HG03442 (cell line): Measurements from ENCODE around the gene COL23A1.
"Not testable (repeated sequence)": the region's sequence is repeated elsewhere in the genome, so short reads cannot be mapped to it uniquely, and the experiment has no call there.

Source experiments
- ATAC-seq: cut with Tn5 transposase; IDR thresholded peaks from one replicate; pipeline ENCODE4 v1.9.1; 2021; ENCODE audit warnings: mild to moderate bottlenecking, moderate library complexity; ENCODE audit not compliant: unreplicated experiment

COL23A1 gene

GRCh38 chr5:178385496-178385890 lies 204.7 kb downstream of the COL23A1 start:
- no peak for ATAC-seq

DNA sequence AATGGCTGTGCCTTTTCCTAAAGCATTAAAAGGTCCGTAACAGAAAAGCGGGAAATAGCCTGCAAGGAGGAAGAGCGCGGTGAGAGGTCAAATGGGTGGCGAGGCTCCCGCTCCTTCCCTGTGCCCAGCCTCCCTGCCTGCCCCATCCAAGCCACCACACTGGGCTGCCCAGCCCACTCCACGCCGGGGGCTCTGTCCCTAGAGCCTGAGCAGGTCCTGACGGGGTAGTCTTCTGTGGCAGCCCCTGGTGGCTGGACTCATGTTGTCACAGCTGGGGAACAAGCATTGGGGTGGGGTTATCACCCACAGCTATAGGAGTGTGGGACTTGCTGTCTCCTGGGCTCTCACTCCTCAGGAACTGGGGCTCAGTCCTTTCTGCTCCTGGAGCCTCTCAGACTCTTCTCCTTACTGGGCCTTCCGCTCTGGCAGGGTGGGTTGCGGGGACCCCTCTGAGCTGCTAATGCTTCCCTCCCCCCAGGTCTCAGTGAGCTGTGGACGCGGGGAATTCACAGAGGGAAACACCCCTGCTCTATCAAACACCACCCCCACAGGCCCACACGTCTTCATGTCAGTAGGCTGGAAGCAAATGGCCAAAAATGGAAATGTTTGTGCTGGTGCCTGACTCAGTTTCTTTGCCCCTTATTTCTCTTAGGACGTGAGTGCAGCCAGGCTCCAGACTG lies 205.2 kb downstream of the COL23A1 start:
- no peak for ATAC-seq

- ATAC-seq: no peak
Measured at GRCh38 chr5:178383919-178384815, 206.0 kb downstream of the COL23A1 start.

GRCh38 chr5:178383301-178383918 lies 206.8 kb downstream of the COL23A1 start:
- no peak for ATAC-seq

- ATAC-seq: no peak
Measured at GRCh38 chr5:178382754-178383164, 207.4 kb downstream of the COL23A1 start.

- no peak for ATAC-seq
Measured at GRCh38 chr5:178381921-178382695, 208.1 kb downstream of the COL23A1 start.

DNA sequence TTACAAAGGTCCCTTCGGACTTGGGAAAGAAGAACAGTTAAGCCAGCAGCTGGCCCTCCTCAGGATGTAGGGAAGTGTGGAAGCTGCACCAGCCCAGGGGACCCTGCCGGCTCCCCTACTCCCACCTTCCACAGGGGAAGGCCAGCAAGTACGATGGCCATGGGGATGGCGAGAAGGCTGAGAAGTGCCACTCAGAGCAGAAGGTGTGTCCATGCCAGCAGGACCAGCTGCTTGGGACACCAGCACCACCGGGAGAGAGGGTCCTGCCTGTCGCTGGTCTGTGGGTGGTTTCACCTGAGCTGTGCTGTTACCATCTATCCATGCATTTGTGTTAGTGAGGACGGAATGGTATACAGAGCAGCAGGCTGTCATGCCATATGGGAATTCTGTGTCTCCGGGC lies 209.0 kb downstream of the COL23A1 start:
- no peak for ATAC-seq

GRCh38 chr5:178380541-178381074 lies 209.6 kb downstream of the COL23A1 start:
- no peak for ATAC-seq

GRCh38 chr5:178380086-178380485 lies 210.1 kb downstream of the COL23A1 start:
- ATAC-seq: no peak

DNA sequence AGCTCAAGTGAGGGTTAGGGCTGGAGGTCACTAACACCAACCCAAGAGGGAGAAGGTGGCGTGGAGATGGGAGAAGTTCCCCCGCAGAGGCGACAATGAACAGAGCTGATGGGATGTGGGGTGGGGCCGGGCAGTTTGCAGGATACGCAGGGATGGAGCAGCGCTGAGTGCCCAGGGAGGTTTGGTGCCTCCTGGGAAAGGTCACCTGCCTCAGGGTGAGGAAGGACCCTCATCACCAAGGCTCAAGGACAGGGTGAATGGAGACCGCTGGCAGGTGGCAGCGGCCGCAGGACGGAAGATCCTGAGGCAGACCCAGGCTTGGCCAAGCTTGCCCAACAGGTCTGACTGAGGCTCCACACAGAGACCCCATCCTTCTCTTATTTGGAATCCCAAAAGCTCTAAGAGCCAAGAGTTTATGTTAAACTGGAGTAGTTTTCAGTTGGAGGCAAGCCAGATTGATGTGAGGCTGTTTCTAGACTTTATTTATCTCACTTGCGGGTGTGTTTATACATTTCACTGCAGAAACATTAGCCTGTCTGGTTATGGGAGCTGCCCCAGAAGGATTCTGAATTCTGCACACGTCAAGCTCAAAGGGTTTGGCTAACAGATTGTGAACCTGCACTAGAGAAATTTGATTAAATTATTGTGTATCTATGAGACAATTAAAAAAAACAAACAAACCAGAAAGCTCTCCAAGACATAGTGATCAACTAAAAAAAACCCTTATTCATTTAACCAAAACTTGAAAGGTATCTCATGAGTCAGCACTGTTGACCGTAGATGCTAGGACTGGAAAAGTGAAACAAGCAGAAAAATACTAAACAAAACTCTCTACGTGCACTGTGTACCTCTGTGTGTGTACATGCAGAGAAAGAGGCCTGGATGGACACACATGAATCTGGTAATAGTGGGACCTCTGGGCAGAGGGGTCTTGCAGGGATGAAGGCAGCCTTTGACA lies 211.4 kb downstream of the COL23A1 start:
- ATAC-seq: no peak

DNA sequence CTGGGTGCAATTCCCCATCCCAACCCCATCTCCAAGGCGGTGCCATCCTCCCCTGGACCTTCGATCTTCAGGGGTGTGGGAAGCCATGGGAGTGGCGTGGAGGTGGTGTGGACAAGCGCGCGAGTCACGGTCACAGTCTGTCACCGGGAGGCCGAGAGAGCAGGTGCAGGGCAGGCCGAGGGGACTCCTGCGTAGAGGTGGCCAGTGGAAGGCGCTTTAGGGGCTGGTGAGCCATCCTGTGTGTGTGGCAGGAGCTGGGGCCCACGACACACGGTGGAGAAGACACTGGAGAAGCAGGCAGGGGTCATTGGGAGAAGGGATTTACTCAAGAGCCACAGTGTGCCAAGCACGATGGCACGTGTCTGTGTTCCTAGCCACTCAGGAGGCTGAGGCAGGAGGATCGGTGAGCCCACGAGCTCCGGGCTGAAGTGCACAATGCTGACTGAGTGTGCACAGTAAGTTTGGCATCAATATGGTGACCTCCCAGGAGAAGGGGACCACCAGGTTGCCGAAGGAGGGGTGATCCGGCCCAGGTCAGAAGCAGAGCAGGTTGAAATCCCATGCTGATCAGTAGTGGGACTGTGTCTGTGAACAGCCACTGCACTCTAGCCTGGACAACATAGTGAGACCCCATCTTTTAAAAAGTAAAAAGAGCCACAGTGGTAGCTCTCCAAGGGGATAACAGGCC lies 212.5 kb downstream of the COL23A1 start:
- no peak for ATAC-seq

GRCh38 chr5:178376921-178377582 lies 213.1 kb downstream of the COL23A1 start:
- no peak for ATAC-seq

DNA sequence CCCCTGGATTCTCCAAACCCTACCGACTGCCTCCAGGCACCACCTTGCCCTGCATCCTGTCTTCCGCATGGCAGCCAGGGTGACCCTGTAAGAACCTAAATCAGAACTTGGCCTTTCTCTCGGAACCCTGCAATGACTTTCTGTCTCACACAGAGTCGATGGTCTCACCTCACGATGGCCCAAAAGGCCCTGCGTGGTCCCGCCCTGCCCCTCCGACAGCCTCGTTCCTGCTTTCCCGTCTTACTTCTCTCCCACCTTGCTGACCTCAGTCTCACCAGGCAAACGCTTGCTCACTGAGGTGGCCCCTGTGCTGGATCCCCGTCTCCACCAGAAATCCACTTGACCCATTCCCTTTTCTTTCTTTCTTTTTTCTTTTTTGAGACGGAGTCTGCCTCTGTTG lies 214.8 kb downstream of the COL23A1 start:
- ATAC-seq: no peak

DNA sequence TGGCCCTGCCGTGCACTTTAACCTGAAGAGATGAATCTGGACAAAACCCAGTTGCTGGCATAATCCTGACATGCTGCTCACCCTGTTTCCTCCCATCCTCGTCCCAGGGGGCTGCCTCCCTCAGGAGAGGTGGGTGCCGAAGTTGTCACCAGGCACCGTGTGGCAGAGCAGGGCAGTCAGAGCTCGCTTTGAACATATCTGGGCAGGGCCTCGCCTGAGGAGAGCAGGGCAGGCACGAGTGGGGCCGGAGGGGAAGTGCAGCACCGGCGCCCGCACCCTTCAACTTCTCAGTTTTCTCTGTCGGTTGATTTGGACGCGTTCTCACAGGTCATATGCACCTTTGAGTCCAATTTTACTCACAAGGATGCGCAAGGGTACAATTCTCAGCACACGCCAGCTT lies 216.5 kb downstream of the COL23A1 start:
- ATAC-seq: no peak

DNA sequence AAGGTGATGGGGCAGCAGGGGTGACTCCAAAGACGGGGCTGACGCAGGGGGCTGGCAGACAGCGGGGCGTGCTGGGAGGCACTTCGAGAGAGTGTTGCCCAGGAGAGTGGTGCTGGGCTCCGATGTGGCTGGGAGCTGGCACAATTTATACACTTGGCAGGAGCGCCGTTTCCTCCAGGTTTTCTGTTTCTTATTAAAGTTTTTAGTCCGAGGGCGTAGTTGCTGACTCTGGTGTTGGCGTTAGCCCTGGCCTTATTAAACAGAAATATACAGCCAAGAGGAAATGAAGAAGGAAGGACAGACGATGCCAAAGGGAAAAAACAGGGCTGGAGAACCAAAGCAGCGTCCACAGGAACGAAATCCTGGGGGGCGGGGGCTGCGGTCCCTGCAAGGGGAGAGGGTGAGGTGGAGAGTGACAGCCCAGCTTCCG lies 218.0 kb downstream of the COL23A1 start:
- no peak for ATAC-seq

- ATAC-seq: no peak
Measured at GRCh38 chr5:178371362-178372111, 218.7 kb downstream of the COL23A1 start.

- ATAC-seq: no peak
Measured at GRCh38 chr5:178370102-178370501, 220.1 kb downstream of the COL23A1 start.

DNA sequence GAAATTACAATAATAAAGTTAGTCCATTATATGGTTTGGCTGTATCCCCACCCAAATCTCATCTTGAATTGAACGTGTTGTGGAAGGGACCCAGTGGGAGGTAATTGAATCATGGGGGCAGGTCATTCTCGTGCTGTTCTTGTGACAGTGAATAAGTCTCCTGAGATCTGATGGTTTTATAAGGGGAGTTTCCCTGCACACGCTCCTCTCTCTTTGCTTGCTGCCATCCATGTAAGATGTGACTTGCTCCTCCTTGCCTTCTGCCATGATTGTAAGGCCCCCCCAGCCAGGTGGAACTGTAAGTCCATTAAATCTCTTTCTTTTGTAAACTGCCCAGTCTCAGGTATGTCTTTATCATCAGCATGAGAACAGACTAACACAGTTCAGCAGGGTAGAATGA lies 220.7 kb downstream of the COL23A1 start:
- not testable (repeated sequence) for ATAC-seq
